ENCODE results near the gene TARM1.

Gene TARM1

DNA sequence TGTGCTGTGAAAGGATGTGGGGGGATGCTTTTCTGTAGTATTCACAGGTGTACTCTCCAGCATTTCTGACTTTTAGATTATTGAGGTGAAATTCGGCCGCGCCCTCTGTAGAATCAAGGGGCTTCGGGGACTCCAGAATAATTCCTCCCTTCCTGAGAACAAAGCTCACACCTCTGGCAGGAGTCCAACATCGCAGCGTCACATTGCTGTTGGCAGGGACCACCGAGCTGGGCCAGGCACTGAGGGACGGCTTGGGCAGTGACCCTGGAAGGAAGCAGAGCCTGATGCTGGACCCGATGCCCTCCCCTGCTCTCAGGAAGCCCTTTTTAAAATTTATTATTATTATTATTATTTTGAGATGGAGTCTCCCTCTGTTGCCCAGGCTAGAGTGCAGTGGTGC, 6.3 kb downstream of the TARM1 start:
- Histone ChIP-seq H3K4me3 (replicated peaks; ENCODE audit: low read depth, low read length) (no peak overlapping the region), H3K36me3 (ENCODE audit: control insufficient read depth, insufficient read depth, low read length) (no peaks in the 10 kb centered on the region), H3K27me3 (replicated peaks; ENCODE audit: control insufficient read depth, insufficient read depth, low read length) (no peaks in the 10 kb centered on the region)
- no peak for DNase-seq (ENCODE audit: extremely low read depth, insufficient read length)
- TF ChIP-seq, protein P1, sequence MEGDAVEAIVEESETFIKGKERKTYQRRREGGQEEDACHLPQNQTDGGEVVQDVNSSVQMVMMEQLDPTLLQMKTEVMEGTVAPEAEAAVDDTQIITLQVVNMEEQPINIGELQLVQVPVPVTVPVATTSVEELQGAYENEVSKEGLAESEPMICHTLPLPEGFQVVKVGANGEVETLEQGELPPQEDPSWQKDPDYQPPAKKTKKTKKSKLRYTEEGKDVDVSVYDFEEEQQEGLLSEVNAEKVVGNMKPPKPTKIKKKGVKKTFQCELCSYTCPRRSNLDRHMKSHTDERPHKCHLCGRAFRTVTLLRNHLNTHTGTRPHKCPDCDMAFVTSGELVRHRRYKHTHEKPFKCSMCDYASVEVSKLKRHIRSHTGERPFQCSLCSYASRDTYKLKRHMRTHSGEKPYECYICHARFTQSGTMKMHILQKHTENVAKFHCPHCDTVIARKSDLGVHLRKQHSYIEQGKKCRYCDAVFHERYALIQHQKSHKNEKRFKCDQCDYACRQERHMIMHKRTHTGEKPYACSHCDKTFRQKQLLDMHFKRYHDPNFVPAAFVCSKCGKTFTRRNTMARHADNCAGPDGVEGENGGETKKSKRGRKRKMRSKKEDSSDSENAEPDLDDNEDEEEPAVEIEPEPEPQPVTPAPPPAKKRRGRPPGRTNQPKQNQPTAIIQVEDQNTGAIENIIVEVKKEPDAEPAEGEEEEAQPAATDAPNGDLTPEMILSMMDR (IDR thresholded peaks at IDR 0.05; ENCODE audit: insufficient read depth, low read length, poor library complexity, severe bottlenecking), result no peak

- TF ChIP-seq, protein P1 (IDR thresholded peaks at IDR 0.05; ENCODE audit: insufficient read depth, low read length, poor library complexity, severe bottlenecking), result no peak
- DNase-seq (ENCODE audit: extremely low read depth, insufficient read length), result no peak
- Histone ChIP-seq H3K36me3 (ENCODE audit: control insufficient read depth, insufficient read depth, low read length) (no peaks in the 10 kb centered on the region), H3K4me3 (replicated peaks; ENCODE audit: low read depth, low read length) (no peak overlapping the region), H3K27me3 (replicated peaks; ENCODE audit: control insufficient read depth, insufficient read depth, low read length) (no peaks in the 10 kb centered on the region)
Measured at GRCh38 chr19:54073829-54074228, 7.3 kb downstream of the TARM1 start.

DNA sequence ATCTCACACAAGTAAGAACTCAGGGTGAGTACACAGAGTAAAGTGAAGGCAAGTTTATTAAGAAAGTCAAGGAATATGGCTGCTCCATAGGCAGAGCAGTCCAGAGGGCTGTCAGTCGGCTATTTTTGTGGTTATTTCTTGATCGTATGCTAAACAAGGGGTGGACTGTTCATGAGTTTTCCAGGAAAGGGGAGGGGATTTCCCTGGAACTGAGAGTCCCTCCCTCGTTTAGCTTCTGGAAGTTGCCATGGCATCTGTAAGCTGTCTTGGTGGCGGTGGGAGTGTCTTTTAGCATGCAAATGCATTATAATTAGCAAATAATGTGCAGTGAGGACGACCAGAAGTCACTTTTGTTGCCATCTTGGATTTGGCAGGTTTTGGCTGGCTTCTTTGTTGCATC, 11.7 kb downstream of the TARM1 start:
- no peaks in the 10 kb centered on the region for H3K27me3 ChIP-seq (replicated peaks; ENCODE audit: control insufficient read depth, insufficient read depth, low read length)
- TF ChIP-seq, protein P1 (IDR thresholded peaks at IDR 0.05; ENCODE audit: insufficient read depth, low read length, poor library complexity, severe bottlenecking), result no peak
- H3K4me3 ChIP-seq (replicated peaks; ENCODE audit: low read depth, low read length), result no peak overlapping the region
- no peak for DNase-seq (ENCODE audit: extremely low read depth, insufficient read length)
- no peaks in the 10 kb centered on the region for H3K36me3 ChIP-seq (ENCODE audit: control insufficient read depth, insufficient read depth, low read length)

DNA sequence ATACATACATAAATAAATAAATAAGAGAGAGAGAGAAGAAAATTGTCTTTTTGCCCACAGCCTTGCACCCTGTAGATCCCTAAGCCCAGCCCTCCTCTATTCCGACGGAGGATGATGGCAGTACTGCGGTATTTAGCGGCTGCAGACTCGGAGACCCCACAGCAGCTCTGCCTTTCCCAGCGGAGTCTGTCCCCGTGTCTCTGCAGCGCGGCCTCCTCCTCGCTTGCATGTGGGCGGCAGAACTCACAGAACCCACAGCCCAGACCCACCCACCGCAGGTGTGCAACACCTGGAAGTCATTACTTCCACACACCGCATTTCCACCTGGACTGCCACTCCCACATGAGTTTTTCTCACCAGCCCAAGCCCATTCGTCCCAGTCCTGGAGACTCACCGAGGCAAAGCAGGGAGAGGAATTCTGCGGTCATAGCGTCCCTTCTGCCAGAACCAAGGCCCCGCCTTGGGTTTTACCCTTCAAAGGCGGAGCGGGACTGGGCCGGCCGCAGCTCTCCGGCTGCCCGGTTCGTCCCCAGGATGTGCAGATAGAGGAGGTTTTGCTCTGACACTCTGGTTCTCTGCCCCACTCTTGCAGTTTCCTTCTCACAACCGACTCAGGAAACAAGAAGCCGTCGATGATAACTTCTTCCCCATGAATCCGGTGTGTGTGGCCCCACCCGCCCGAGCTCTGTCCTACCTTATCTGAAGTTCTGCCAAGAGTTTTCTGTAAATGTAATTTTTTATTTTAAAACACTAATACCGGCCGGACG, 17.6 kb downstream of the TARM1 start, which contains the start of gene VSTM1:
Gene VSTM1 (minus strand): TSS at position 548 of the 767 bp plus-strand sequence. CDS start 120 bp downstream, at position 428.
- Histone ChIP-seq H3K36me3 (ENCODE audit: control insufficient read depth, insufficient read depth, low read length) (no peaks in the 10 kb centered on the region), H3K27me3 (replicated peaks; ENCODE audit: control insufficient read depth, insufficient read depth, low read length) (no peaks in the 10 kb centered on the region), H3K4me3 (replicated peaks; ENCODE audit: low read depth, low read length) (no peak within 1 kb of the TSS)
- TF ChIP-seq, protein P1 (IDR thresholded peaks at IDR 0.05; ENCODE audit: insufficient read depth, low read length, poor library complexity, severe bottlenecking), result no peak
- no peak for DNase-seq (ENCODE audit: extremely low read depth, insufficient read length)

GRCh38 chr19:54062643-54063042, 18.5 kb downstream of the TARM1 start:
- Histone ChIP-seq H3K4me3 (replicated peaks; ENCODE audit: low read depth, low read length) (no peak overlapping the region), H3K36me3 (ENCODE audit: control insufficient read depth, insufficient read depth, low read length) (no peaks in the 10 kb centered on the region), H3K27me3 (replicated peaks; ENCODE audit: control insufficient read depth, insufficient read depth, low read length) (no peaks in the 10 kb centered on the region)
- no peak for DNase-seq (ENCODE audit: extremely low read depth, insufficient read length)
- TF ChIP-seq, protein P1 (IDR thresholded peaks at IDR 0.05; ENCODE audit: insufficient read depth, low read length, poor library complexity, severe bottlenecking), result no peak
